GM21515 (cell line): ENCODE measurements around the gene TANGO6.
"Not testable (repeated sequence)": the region's sequence is repeated elsewhere in the genome, so short reads cannot be mapped to it uniquely, and the experiment has no call there.

Source experiments
- ATAC-seq: cut with Tn5 transposase; IDR thresholded peaks from one replicate; pipeline ENCODE4 v1.9.1; 2021; ENCODE audit not compliant: unreplicated experiment

The TANGO6 gene

GRCh38 chr16:68960910-68961309, 117.6 kb downstream of the TANGO6 start:
- ATAC-seq, result no peak

DNA sequence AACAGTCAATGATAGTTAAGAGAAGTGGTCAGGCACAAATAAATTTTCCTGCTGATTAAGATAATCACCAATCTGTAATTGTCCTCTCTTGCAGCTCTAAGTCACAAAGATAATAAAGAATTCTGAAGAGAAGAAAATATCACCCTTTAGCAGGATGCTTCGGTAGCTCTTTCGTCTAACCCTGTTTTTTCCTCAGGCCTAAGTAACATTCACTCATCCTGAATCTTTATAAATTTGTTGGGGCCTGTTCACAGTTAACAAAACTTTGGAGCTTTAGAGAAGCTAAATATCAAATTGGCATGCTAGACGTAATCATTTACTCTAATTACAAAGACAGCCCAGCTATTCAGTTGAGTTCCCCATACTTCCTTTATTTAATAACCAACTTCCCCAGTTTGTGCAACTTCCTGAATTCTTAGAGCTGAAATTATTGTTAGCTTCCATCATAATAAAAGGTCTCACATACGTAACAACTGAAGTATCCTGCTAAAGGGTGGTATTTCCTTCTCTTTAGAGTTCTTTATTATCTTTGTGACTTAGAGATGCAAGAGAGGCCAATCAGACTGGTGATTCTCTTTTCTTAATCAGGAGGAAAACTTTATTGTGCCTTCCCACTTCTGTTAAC, 118.6 kb downstream of the TANGO6 start:
- ATAC-seq, result no peak

GRCh38 chr16:68969338-68969737, 126.0 kb downstream of the TANGO6 start:
- no peak for ATAC-seq

DNA sequence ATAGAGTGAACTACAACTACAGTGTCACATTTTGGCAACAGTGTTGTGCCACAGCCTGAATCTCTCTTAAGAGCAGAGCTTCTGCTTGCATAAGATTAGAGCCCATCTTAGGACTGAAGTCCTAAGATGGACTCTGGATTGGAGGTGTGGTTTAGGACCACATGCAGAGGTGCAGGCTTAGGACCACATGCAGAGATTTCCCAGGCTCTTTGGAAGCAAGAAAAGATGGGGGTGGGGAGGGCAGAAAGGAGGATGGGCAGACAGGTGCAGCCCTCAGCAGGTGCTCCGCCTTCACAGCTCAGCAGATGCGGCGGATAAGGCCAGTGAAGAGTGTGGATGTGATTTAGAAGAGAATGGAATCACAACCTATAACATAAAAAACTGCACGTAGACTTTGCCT, 128.7 kb downstream of the TANGO6 start:
- ATAC-seq, result no peak

DNA sequence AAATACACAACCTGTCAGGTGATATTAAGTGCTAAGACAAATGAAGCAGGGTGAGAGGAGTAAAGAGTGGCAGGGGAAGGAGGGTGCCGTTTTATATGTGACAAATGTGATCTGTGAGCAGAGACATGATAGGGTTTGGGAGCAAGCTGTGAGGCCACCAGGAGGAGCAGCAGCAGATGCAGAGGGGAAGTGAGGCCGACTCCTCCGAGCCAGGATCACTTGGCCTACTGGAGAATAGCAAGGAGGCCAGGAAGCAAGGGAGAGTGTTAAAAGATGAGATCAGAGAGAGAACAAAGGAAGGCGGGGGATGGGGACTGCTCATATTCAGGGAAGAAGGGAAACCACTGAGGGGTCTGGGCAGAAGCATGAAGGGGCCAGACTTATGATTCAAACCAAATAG, 129.4 kb downstream of the TANGO6 start:
- no peak for ATAC-seq

DNA sequence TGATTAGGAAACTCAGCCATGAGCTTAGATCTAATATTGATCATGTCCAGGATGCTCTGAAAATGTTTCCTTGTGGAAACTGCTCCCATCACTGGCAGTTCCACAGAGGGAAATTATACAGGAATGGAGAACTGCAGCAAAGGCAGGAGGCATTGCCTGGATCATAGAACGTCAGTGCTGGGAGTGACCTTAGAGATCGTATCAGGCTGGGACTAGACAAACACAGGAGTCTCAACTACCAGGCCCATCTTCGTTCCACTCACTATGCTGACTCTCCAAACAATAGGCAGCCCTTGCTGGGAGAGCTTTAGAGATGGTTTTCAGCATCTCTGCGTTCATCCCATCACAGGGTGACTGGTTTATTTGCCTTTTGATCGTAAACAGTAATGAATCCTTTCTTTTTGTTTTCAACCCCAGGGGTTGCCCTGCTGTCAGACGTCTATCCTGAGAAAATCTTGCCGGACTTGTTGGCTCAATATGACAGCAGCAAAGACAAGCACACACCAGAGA, 130.3 kb downstream of the TANGO6 start:
- no peak for ATAC-seq

- no peak for ATAC-seq
These were observed 135.1 kb downstream of the TANGO6 start for GRCh38 chr16:68978303-68978954.

DNA sequence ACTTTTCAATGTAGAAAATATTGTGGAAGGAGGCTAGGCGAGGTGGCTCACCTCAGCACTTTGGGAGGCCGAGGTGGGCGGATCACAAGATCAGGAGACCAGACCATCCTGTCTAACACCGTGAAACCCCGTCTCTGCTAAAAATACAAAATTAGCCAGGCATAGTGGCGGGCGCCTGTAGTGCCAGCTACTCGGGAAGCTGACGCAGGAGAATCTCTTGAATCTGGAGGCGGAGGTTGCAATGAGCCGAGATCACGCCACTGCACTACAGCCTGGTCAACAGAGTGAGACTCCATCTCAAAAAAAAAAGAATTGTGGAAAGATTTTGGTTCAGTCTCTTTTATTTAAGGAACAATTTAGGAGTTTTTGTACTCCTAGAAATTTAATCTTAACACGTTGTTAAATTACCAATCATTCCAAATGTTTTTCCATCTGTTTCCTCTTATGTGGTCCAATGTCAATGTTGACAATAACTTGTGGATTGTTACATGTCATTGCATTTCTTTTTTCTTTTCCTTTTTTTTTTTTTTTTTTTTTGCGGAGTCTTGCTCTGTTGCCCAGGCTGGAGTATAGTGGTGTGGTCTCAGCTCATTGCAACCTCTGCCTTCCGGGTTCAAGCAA, 137.5 kb downstream of the TANGO6 start:
- ATAC-seq, result no peak

GRCh38 chr16:68981971-68982370, 138.6 kb downstream of the TANGO6 start:
- ATAC-seq, result no peak

DNA sequence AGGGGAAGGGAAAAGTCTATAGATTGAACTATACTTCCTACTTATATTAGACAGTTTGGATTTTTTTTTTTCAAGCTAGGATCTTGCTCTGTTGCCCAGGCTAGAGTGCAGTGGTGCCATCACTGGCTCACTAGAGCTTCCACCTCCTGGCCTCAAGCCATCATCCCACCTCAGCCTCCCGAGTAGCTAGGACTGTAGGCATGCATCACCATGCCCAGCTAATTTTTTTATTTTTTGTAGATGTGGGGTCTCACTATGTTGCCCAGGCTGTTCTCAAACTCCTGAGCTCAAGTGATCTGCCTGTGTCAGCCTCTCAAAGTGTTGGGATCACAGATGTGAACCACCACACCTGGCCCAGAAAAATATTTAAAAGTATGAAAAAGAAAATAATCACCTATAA, 141.1 kb downstream of the TANGO6 start:
- no peak for ATAC-seq

GRCh38 chr16:68985268-68985667, 141.9 kb downstream of the TANGO6 start:
- ATAC-seq, result no peak

DNA sequence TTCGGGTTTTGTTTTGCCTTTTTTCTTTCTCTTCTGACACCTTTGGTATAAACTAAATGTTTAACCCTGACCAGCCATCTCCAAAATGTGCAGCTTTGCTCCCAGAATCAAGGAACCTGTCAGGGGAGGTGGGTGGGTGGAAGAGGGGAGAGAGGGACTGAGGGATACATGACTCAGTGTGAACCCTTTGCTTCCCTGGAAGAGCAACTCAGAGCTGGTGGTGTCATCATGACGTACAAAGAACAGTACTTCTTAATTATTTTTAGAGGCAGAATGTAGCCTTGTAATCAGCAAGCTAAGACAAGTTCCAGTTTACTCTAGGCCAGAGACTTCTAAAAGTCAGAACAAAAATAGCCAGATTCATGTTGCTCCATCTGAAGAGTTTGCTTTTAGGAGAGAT, 142.5 kb downstream of the TANGO6 start:
- ATAC-seq, result no peak

DNA sequence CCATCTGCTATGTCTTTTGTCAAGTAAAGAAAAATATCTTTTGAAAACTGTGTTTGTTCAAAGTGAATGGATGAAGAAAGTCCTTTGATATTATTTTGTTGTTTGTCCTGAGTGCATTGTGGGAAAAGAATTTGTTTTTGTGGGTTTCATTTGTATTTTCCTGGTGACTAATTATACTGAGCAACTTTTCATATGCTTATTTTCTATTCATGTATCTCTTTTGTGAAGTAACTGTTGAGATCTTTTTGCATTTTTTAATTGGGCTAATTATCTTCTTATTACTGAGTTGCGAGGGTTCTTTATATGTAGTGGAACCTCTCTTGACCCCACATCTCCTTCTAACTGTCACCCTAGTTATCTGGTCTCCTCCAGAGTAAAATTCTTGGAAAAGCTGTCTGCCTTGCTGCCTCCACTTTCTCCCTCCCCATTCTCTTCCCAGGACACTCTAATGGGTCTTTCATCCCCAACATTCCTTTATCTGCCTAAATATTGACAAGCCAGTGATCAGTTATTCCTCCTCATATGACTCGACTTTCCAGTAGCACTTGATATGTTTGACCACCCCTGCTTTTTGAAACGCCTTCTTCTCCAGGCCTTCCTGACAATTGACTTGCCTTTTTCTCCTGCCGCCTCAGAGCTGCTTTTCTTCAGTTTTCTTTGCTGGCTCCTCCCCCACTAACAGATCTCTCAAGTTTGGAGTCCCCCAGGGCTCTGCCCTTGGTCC, 144.6 kb downstream of the TANGO6 start:
- ATAC-seq, result no peak

DNA sequence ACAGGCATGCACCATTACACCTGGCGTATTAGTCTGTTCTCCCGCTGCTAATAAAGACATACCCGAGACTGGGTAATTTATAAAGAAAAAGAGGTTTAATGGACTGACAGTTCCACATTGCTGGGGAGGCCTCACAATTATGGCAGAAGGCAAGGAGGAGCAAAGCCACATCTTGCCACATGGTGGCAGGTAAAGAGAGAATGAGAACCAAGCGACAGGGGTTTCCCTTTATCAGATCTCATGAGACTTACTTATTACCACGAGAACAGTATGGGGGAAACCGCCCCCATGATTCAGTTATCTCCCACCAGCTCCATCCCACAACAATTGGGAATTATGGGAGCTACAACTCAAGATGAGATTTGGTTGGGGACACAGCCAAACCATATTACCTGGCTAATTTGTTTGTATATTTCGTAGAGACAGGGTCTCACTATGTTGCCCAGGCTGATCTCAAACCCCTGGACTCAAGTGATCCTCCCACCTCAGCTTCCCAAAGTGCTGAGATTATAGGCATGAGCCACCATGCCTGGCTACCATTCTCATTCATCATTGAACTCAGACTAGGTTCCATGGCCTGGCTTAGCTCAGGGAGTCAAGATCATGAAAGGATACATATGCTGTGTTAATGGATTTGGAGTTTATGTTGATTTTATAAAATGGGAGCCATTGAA, 147.0 kb downstream of the TANGO6 start:
- ATAC-seq, result not testable (repeated sequence)

- no peak for ATAC-seq
These were observed 147.7 kb downstream of the TANGO6 start for GRCh38 chr16:68991075-68991474.

DNA sequence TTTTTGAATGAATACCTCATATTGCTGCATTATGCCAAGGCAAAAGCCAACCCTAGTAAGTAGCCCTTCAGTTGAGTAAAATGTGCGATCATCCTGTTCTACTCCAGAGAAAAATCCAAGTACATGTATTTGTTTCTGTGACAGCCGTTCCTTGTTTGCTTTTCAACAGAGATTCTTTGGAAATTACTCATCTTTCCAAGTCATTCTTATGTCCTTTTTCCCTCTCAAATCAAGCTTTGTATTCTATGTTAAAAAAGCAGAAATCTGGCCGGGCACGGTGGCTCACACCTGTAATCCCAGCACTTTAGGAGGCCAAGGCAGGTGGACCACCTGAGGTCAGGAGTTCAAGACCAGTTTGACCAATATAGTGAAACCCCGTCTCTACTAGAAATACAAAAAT, 149.2 kb downstream of the TANGO6 start:
- ATAC-seq, result no peak

GRCh38 chr16:68993456-68993855, 150.1 kb downstream of the TANGO6 start:
- no peak for ATAC-seq

GRCh38 chr16:68993885-68994284, 150.6 kb downstream of the TANGO6 start:
- ATAC-seq, result no peak

- no peak for ATAC-seq
These were observed 151.0 kb downstream of the TANGO6 start for GRCh38 chr16:68994324-68994723.

- ATAC-seq, result no peak
These were observed 151.7 kb downstream of the TANGO6 start for GRCh38 chr16:68995011-68995504.

DNA sequence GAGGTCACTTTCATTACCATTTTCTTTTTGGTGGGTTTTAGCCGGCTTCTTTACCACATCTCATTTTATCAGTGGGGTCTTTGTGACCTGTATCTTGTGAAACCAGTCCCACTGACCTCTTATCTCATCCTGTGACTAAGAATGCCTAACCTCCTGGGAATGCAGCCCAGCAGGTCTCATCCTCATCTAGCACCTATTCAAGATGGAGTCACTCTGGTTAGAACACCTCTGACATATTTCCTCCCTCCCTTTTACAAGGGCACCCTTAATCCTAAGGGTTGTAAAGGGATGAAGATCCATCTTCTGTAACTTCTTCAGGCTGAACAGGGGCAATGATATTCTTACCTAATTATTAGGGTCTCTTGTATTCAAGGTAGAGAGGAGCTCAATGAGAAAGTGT, 154.2 kb downstream of the TANGO6 start:
- no peak for ATAC-seq
